Measurements from ENCODE around the gene POF1B. TPM values are rescaled to one million over a fixed set of nuclear protein-coding genes. Genes with fewer than 3 reads are reported as not detected.

POF1B gene
- 1 to 10 TPM in 2 of 4 donors, under 1 TPM in 1, not detected in 1; 0.26 to 1.6 (median 1.0) TPM for total RNA-seq

GRCh38 chrX:85379174-85379907 is at the start of gene POF1B:
TSS of gene POF1B (minus strand) at chrX:85379665. CDS start at chrX:85379454, 211 bp downstream.
- Histone ChIP-seq H3K27me3 (no peaks in the 10 kb centered on the region), H3K36me3 (no peaks in the 10 kb centered on the region), H3K27ac (no peak within 1 kb of the TSS), H3K9me3 (no peaks in the 10 kb centered on the region), H3K4me1 (no peaks in the 10 kb centered on the region), H3K4me3 (no peak within 1 kb of the TSS)
- TF ChIP-seq, protein P1, sequence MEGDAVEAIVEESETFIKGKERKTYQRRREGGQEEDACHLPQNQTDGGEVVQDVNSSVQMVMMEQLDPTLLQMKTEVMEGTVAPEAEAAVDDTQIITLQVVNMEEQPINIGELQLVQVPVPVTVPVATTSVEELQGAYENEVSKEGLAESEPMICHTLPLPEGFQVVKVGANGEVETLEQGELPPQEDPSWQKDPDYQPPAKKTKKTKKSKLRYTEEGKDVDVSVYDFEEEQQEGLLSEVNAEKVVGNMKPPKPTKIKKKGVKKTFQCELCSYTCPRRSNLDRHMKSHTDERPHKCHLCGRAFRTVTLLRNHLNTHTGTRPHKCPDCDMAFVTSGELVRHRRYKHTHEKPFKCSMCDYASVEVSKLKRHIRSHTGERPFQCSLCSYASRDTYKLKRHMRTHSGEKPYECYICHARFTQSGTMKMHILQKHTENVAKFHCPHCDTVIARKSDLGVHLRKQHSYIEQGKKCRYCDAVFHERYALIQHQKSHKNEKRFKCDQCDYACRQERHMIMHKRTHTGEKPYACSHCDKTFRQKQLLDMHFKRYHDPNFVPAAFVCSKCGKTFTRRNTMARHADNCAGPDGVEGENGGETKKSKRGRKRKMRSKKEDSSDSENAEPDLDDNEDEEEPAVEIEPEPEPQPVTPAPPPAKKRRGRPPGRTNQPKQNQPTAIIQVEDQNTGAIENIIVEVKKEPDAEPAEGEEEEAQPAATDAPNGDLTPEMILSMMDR (IDR thresholded peaks at IDR 0.05), result no peak
- no peak for TF ChIP-seq POLR2A (IDR thresholded peaks at IDR 0.05)
- no peak for DNase-seq
- intact Hi-C loops (cut with DNase I; ENCODE audit: low total_unique reads), result no loop called here

- Histone ChIP-seq H3K36me3 (no peaks in the 10 kb centered on the region), H3K4me3 (no peak overlapping the region), H3K27me3 (no peaks in the 10 kb centered on the region), H3K9me3 (no peaks in the 10 kb centered on the region), H3K27ac (no peak overlapping the region), H3K4me1 (no peaks in the 10 kb centered on the region)
- no peak for DNase-seq
- TF ChIP-seq POLR2A (IDR thresholded peaks at IDR 0.05), result no peak
- TF ChIP-seq, protein P1 (IDR thresholded peaks at IDR 0.05), result no peak
- intact Hi-C loops (cut with DNase I; ENCODE audit: low total_unique reads), result no loop called here
Measured at GRCh38 chrX:85429066-85429465, 49.6 kb upstream of the POF1B start.

DNA sequence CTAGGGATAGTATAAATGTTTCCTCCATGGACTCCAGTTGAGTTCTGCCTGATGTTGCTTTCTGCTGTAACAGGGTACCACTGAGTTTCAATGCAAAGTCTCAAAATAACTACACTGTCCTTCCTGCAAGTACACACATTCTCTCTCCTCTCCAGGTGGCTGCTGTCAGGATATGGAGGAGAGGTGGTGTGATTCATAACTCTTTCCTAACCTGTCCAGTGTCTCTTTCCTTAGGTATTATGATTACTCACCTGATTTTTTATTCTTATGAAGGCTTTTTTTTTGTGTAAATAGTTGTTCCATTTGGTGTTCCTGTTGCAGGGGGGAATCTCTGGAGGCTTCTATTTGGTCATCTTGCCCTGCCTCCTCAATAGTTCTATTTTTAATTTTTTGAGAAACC is 39.8 kb upstream of the POF1B start:
- Histone ChIP-seq H3K9me3 (no peaks in the 10 kb centered on the region), H3K27ac (no peak overlapping the region), H3K4me3 (no peak overlapping the region), H3K4me1 (no peaks in the 10 kb centered on the region), H3K36me3 (no peaks in the 10 kb centered on the region), H3K27me3 (no peaks in the 10 kb centered on the region)
- no peak for DNase-seq
- TF ChIP-seq POLR2A (IDR thresholded peaks at IDR 0.05), result no peak
- TF ChIP-seq, protein P1 (IDR thresholded peaks at IDR 0.05), result no peak
- intact Hi-C loops (cut with DNase I; ENCODE audit: low total_unique reads), result no loop called here

- TF ChIP-seq POLR2A (IDR thresholded peaks at IDR 0.05), result no peak
- TF ChIP-seq, protein P1 (IDR thresholded peaks at IDR 0.05), result no peak
- no peak for DNase-seq
- H3K4me1 ChIP-seq, result no peaks in the 10 kb centered on the region
- no peak overlapping the region for H3K4me3 ChIP-seq
- H3K27me3 ChIP-seq, result no peaks in the 10 kb centered on the region
- H3K27ac ChIP-seq, result no peak overlapping the region
- intact Hi-C loops (cut with DNase I; ENCODE audit: low total_unique reads), result no loop called here
- no peaks in the 10 kb centered on the region for H3K36me3 ChIP-seq
- H3K9me3 ChIP-seq, result no peaks in the 10 kb centered on the region
Measured at GRCh38 chrX:85391878-85392238, 12.4 kb upstream of the POF1B start.

DNA sequence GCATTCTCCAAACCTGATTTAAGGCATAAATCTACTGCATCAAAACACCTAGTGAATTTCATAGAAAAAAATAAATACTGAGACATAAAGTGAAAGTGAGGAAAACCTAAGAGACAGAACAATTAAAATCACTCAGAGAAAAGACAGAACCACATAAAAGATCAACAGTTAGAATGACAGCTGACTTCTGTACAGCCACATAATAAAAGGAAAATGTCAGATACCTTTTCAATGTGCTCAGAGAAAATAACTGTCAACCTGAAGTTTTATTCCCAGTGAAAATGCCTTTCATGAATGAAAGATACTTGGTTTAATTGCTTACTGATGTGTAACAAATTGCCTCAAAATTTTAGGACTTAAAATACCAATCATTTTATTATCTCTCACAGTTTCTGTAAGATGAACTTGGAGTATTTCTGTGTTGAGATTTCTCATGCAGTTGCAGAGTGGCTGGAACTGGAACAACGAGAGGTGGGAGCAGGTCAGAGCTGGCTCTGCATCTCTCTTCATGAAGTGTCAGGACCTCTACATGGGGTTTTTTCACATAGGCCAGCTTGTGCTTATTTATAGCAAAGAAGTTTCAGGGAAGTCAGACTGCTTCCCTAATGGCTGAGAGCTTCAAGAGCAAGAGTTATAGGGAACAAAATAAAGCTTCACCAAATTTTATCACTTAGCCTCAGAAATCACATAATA is 11.9 kb upstream of the POF1B start:
- no peak for DNase-seq
- Histone ChIP-seq H3K4me1 (no peaks in the 10 kb centered on the region), H3K9me3 (no peaks in the 10 kb centered on the region), H3K4me3 (no peak overlapping the region), H3K27me3 (no peaks in the 10 kb centered on the region), H3K27ac (no peak overlapping the region), H3K36me3 (no peaks in the 10 kb centered on the region)
- TF ChIP-seq, protein P1 (IDR thresholded peaks at IDR 0.05), result no peak
- no peak for TF ChIP-seq POLR2A (IDR thresholded peaks at IDR 0.05)
- intact Hi-C loops (cut with DNase I; ENCODE audit: low total_unique reads), result no loop called here
